Measurements from ENCODE around the gene DNAJC1.

- TF ChIP-seq POLR2A (IDR thresholded peaks at IDR 0.05) (no peak), EP300 (IDR thresholded peaks at IDR 0.05) (no peak), CTCF (IDR thresholded peaks at IDR 0.05) (no peak), POLR2AphosphoS5 (IDR thresholded peaks at IDR 0.05) (no peak)
Observed at GRCh38 chr10:21849607-21850006, 153.9 kb downstream of the DNAJC1 start.

Data from sigmoid colon (tissue), 4 donors.